ENCODE data around the gene EPHB1.

EPHB1 gene

DNA sequence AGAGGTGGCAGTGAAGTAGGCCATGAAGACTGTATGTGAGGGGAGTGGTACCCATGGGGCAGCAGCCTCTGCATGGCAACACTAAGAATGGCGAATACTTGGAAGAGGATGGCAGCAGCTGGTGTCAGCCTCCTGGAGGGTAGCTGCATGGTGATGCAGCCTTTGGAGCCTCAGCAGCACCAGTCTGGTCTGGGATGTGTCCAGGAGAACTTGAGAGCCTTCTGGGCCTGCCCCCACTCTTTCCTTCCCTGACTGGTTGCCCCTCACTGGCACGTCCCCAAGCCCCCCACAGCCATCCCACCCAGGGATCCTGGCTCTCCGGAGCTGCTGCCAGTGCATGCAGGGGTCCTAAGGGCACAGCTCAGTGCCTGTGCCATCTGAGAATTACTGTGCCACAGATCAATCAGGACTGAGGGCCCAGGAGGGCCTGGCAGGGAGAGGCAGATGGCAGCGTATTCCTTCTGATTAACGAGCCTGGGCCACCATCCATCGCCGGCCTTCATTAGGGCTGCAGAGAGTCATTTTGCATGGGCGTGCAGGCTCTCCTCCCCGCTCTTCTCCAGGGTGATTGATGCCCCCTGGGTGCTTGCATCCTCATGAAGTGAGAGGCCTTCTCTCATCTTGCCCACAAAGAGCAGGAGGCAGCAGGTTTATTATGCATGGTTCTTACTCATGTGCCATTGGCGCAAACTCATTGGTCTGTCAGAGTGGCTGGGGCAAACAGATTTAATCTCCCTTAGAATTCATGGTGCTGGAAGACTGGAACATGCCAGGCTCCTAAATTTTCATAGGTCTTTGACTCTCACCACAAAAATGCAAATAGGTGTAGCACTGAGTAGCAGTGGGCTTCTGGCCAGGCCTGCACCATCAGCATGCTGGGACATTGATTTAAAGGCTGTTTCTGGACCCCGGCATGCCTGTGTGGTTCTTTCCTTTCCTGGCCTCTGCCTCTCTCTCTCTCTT, 116.8 kb downstream of the EPHB1 start:
- DNase-seq (ENCODE audit: low read depth), result no peak

DNA sequence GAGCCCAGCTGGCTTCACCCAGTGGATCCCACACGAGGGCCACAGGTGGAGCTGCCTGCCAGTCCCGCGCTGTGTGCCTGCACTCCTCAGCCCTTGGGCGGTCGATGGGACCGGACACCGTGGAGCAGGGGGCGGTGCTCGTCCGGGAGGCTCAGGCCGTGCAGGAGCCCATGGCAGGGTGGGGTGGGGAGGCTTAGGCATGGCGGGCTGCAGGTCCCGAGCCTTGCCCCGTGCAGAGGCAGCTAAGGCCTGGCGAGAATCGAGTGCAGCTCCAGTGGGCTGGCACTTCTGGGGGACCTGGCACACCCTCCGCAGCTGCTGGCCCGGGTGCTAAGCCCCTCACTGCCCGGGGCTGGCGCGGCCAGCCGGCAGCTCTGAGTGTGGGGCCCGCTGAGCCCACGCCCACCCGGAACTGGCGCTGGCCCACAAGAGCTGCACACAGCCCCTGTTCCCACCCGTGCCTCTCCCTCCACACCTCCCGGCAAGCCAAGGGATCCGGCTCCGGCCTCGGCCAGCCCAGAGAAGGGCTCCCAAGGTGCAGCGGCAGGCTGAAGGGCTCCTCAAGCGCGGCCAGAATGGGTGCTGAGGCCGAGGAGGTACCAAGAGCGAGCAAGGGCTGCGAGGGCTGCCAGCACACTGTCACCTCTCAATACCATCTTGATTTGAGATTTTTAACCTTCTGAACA, 121.4 kb downstream of the EPHB1 start:
- DNase-seq (ENCODE audit: low read depth), result no peak

DNA sequence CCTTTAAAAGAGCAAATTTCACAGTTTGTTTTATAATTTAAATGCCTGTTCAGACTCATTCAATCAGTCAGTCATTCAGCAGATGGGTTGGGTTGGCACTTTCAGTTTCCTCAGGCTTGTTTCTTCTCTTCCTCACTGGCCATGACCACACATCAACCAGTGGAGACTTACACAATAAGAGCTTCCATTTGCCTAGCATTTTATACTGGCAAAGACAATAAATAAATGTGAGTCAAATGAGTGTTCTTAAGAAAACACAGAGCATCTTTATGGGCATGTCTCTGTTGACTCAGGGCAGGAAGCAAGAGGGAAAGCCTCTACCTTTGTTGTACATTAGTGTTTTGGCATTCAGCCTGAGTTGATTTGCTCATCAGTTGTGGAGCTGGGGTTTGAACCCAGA, 122.6 kb downstream of the EPHB1 start:
- no peak for DNase-seq (ENCODE audit: low read depth)

DNA sequence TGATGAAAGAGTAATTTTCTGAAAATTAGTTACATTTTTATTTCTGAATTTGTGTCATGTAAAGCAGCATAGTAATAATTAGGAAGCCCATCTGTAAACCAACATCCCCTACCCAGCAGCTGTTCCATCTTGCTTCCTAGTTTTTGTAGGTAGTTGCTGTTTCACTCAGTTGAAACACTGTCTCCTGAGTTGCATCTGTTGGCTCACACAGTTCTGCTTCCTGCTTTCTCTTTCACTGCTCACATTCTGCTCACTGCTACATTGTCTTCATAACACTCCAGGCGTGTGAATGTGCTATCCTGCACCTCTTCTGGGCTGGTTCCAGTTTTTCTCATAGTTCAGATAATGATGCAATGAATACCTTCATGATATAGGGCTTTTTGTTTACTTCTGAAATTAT, 123.4 kb downstream of the EPHB1 start:
- no peak for DNase-seq (ENCODE audit: low read depth)

DNA sequence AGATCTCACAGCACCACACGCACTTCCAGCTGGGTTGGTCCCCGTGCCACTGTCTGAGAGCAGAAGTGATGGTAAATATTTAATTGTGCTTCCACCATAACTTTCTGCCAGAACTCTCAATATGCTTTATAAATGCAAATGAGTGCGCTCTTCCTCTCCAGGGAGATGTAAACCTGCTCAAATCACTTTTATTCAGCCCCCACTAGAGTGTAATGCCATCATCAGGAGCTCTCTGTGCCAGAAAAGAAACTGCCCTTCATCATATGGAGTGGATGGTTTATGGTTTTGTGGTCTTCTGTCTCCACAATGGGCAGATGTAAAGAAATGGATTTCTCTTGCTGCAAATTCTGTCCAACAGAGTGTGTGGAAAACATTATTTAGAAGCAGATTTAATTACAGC, 127.0 kb downstream of the EPHB1 start:
- no peak for DNase-seq (ENCODE audit: low read depth)

DNA sequence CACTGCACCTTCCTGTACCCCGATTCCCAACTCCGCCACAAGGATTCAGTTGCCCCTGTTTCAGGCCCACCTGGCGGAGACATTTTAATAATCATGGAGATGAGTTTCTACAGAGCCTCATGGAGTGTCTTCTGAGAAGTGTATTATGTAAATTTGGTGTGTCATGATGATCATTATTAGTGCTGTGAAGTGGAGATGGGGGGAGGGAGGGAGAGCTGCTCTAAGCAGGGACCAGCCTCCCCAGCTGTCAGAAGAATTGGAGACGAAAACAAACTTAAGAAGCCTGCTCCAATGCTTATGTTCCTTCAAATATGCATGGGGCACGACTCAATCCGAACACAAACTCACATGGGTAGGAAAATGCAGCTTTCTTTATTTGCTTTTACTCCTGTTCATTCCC, 127.8 kb downstream of the EPHB1 start:
- no peak for DNase-seq (ENCODE audit: low read depth)

DNA sequence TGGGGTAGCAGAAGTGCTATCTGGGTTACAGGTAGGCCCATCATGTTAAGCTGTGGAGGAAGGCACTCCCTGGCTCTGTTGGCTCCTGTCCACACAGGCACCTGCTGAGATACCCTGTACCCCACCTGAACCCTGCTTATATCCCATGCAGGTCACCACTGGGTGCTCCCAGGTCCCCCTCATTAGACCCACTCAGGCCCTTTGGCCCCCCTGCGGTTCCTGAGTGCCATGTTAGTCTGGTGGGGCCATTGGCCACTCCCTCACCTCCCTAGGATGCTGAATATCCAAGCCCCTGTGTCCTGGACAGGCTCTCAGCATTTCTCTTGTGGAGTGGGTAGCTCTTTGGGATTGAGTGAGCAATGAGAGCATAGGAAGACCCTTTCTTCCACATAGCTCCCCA, 128.2 kb downstream of the EPHB1 start:
- DNase-seq (ENCODE audit: low read depth), result no peak

DNA sequence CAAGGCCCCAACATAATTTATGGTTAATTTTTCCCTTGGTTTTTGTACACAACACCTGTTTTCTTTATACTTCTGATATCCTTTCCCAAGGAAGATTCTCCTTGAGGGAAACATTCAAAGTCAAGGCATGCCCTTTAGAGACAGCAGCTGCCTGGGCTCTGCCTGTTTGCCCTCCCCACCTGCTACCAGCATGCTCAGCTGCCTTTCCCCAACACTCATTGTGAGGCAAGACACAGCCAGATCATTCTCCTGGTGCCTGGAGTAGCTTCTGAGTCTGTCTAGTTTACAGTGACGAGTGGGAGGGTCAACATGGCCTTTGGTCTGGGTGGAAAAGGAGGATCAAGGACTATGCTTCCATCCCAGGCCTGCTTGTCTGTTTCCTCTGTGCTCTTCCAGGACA, 132.5 kb downstream of the EPHB1 start:
- DNase-seq (ENCODE audit: low read depth), result no peak

DNA sequence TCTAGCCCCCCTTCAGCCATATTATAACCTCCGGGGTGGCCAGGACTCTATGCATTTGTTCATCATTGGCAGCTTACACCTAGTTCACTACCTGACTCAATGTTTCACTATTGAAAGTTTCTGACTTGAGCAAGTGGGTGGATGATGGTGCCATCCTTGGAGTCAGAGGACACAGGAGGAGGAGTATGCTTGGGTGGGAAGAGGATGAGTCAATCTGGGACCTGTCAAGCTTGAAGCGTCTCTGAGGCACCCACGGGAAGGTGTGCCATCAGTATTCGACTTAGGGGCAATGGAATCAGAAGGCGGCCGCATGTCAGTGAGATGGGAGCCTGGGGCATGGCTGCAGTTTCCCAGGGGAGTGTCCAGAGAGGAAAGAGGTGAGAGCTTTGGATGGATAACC, 133.3 kb downstream of the EPHB1 start:
- no peak for DNase-seq (ENCODE audit: low read depth)

DNA sequence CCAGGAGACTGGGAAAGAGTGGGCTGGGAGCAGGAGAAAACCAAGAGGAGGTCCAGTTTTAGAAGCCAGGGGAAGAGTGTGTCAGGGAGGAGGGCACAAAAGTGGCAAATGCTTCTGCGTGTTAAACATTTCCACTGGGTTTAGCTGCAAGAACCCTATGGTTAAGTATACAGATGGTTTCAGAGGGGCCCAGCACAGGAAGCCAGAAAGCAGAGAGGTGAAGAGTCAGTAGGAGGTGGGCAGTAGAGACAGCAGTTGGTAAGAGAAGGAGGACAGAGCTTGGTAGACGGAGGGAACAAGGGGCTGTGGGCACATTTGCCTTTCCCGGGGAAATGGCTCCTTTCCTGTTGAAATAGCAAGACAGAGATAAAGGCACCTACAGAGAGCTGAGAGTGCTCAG, 133.8 kb downstream of the EPHB1 start:
- no peak for DNase-seq (ENCODE audit: low read depth)

DNA sequence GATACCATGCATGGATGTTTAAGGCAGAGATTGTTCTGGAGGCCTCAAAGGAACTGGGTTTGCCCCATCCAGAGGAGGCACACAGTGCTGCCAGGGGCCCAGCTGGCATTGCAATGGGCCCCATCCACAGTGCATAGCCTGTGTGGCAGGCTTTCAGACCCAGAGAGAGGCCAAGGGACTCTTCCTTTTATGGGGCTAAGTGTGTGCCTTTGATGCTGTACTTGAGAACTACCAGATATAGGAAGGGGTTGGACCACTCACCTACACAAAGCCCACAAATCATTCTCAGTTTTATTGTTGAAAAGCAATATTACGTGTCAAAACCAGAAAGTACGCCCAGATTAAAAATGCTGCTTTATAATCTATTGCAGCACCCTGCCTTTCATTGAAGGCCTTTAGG, 134.9 kb downstream of the EPHB1 start:
- no peak for DNase-seq (ENCODE audit: low read depth)

DNA sequence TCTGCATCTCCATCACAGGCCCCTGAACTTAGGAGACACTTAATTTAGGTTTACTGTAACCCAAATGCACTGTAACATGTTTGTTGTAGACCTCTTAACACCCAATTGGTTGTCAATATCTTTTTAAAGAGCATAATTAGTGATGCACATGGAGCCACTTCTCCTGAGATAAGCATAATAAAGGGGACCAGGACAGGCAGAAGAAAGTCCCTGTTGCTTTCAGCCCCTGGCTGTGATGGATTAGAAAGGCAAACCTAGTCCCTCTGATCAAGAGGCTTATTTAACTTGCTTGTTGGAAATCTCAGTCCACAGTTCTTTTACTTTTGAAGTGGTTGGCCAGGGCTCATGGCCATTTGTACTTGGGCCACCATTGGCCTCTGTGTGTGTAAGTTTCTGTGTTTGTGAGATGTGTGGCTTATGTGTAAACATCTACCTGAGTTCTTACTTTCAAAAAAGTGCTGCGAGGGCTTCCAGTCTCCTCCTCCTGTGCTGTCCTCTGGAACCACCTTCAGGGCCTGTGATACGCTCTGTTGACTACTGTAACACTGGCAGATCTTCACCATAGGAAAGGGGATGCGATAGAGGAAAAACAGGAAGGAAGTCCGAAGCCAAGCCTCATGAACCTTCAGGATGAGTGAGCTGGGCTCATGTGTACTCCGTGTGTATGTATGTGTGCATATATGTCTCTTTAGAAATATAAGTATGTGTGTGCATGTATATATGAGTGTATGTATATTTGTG, 136.2 kb downstream of the EPHB1 start:
- no peak for DNase-seq (ENCODE audit: low read depth)

DNA sequence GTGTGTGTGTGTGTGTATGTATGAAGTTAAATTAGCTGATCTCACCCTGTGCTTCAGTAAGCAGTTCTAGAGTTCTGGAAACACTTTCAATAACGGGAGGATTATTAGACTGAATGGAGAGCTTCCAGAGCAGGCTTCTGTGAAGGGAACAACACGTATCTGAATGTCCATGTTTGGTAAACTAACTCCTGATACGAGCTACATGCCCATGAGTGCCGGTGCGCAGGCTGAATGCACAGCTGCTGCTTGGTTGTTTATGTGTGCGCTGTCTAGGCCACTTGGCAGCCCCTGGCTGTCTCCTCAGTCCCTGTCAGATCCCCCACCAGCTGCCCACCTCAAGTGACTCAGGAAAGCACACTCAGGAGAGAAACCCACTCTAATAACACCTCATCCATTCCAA, 137.0 kb downstream of the EPHB1 start:
- DNase-seq (ENCODE audit: low read depth), result no peak

DNA sequence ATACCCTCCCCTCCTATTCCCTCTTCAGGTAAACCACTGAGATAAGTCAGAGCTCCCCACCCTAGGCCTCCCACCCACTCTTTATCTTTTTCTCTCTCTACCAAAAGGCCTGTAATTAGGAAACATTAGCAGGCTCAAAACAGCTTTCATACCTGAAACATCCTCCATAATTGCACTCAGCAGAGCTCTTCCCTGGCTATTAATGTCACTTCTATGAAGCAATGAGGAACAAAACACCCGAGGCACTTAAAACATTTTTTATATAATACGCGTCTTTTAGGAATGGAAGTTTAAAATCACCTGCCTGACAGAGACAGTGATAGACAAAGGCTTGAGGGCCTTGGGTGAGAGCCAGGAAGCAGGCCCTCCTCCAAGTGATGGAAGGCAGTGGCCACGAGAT, 138.9 kb downstream of the EPHB1 start:
- DNase-seq (ENCODE audit: low read depth), result no peak

DNA sequence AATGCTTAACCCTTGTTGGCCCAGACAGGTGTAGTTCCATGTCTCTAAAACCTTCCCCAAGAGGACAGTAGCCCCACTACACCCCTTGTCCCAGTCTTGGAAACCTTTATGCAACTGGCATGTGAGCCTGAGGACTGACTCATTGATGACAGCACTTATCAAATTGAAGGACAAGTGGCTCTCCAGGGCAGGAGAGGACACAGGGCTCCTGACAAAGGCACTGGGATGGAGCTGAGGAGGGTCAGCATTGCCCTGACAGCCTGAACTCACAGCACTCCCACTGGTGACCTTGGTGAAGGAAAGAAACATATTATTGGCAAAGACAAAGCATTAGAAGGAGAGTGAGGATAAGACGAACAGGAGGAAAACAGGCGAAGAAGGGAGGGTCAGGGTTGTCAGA, 139.9 kb downstream of the EPHB1 start:
- DNase-seq (ENCODE audit: low read depth), result no peak

DNA sequence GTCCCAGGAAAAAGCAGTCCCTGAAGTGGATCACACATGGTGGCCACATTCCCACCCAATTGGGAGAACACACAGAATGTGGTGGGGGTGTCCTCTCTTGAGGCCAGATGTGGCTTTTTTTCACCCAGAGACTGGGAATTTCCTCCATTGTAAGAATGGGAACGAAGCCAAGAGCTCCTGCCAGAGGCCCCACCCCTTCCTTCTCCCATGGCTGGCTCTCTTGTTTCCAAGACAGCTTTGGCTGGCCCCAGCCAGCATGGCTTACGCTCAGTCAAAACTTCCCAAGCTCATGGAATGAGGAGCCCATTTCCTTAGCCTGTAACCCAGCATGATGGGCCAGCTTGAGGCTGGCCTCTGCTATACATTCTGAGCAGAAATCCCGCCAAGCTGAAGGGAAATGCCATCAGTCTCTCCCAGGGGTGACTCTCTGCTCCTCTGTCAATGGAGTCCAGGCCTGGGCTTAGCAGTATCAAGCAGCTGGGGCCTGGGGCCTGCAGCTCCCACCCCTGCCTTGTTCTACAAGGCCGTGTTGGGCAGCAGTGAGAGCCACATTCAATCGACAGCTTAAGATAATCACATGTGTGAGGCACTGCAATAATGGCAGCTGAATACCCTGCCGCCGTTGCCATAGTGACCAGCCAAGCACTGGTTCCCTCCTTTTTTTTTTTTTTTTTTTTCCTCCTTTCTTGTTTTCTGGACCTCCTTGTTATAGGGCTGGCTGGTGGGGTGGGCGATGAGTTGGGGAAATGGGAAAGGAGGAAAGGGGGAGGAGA, 142.4 kb downstream of the EPHB1 start:
- DNase-seq (ENCODE audit: low read depth), result no peak

DNA sequence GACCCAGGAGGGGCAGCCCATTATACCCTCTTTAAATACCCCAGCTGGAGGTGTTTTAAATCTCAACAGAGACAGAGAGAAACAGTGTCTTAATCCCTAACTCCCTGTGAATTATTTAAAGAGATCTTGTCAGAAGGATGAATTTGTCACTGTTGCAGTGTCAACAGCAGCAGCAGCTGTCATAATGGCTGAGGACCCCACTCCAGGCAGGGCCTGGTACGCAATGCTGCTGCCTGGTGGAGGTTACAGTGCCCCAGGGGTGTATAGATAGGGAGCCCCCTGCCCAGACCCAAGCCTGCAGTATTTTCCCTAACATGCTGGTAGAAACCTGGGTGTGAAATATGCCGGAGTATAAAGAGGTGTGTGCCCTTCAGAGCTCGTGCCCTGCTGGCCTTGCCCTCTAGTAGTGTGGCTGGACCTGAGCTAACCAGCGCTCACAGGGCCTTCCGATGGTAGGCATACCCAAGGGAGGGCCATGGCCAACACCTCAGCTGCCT, 143.0 kb downstream of the EPHB1 start:
- DNase-seq (ENCODE audit: low read depth), result no peak

DNA sequence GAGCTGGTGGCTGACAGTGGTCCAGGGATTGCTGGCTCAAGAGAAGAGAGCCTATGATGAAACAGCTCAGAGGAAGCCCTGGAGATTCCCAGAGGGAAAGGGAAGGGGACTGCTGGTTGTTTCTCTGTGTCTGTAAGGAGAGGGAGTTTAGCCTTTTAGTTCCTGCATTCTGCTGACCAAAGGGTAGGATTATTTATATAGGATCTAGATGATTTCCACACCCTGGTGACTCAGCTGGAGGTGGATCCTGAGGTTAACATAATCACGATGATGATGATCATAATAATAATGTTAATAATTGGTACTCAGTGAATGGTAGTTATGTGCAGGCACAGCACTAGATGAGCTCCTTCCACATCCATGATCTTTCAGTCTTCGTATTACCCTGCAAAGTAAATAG, 144.9 kb downstream of the EPHB1 start:
- DNase-seq (ENCODE audit: low read depth), result no peak

DNA sequence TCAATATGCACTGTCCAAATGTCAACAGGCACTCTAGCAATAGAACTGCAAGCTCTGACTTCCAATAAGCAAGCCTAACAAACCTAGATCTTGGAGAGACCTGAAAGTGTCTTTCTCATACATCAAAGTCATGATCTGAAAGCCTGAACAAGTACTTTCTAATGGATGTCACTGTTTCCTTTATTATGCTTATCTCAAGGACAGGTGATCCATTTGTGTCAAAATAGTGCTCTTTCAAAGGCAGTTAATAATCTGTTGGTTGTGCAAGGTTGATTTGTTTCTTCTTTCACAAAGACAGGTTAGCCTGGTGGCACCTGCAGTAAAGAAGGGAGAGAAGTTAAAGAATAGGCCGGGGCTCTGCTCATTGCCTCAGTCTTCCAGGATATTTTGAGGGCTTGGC, 146.8 kb downstream of the EPHB1 start:
- DNase-seq (ENCODE audit: low read depth), result no peak

DNA sequence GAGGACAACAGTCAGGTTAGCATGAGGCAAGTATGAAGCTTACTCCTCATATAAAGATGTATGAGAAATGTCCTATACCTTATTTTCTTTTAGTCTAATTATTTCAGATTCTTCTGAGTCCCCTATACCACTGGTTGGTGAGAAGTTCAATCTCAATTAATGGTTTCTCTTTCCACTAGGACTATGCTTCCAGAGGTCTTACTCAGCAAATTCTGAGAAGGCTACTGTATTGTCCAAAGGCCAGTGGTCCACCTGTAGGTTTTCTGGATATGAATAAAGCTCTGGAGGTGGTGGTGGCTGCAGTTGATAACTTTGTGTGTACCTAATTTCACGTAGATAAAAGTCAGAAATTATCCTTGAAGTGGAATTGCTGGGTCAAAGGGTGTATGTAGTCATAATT, 149.4 kb downstream of the EPHB1 start:
- no peak for DNase-seq (ENCODE audit: low read depth)

DNA sequence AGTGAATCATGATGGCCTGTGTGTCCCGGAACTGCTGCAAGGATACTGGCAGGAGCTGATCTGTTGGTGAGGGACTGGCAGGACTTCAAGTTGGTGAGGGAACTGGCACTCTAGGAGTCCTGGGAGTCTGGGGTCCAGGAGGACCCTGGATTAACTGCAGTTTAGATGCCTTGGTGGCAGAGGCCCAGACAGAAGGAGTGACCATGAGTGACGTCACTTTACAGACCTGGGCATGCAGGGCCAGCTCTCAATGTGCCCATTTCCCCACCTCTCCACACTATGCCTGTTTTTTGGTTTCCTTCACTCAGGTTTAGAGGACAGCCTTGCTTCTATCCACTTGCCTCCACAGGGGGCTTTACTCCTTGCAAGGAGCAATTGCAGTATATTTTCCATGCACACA, 154.1 kb downstream of the EPHB1 start:
- no peak for DNase-seq (ENCODE audit: low read depth)

DNA sequence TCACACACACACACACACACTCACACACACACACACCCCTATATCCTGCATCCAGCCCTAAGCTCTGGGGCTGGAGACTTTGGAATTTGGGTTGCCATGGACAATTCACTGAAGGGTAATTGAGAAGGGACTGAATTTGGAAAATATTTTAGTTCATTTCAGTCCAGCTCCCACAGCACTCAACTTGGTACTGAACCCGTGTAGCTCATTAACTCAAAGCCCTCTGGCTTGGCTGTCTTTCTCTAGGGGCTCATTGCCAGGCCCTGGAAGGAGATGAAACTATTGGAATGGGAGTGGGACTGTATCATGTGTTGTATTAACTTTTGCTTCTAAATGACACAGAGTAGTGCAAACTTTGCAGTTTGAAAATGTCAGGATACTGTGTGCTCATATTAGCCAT, 157.3 kb downstream of the EPHB1 start:
- no peak for DNase-seq (ENCODE audit: low read depth)
